GM23248 (cell line): Measurements from ENCODE around the gene SLC5A1.
"Not testable (repeated sequence)": the region's sequence is repeated elsewhere in the genome, so short reads cannot be mapped to it uniquely, and the experiment has no call there.

Source experiments
- EZH2 ChIP-seq: fragments of 200-600 bp; sonication (generic); IDR thresholded peaks from 2 replicates; pipeline ENCODE4 v1.6.1; 2018; ENCODE audit warnings: antibody characterized with exemption, mild to moderate bottlenecking; ENCODE audit not compliant: insufficient read depth, poor library complexity, severe bottlenecking
- EZH2phosphoT487 ChIP-seq: fragments of 200-600 bp; sonication (generic); IDR thresholded peaks from 2 replicates; pipeline ENCODE4 v1.6.1; 2018; ENCODE audit warnings: antibody characterized with exemption, moderate library complexity, mild to moderate bottlenecking, low read depth; ENCODE audit not compliant: insufficient read depth

DNA sequence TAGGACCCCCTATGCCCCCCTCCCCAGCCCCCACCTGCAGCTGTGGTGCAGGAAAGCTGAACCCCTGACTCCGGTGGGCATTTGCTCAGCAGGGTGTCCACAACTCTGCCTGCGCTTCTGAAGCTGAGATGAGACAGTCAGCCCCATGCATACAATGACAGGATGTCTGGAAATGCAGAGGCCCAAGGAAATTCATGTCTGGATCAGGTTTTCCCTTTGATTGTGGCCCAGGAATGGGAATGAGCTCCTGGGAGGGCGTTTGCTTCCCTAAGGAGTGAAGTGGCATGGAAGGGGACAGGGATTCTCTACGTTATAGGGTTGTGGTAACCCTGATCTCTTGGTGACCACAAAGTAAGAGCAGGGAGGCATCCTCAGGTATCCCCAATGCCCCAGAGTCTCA is 93.8 kb downstream of the SLC5A1 start:
- TF ChIP-seq EZH2phosphoT487, EZH2: not testable (repeated sequence)
